GM12878 (cell line): ENCODE data around the gene PTAFR. TPM values are rescaled to one million over a fixed set of nuclear protein-coding genes. Genes with fewer than 3 reads are reported as not detected.

ENCODE experiments used
- ATAC-seq: fragments of 200-7000 bp; cut with Tn5 transposase; 3 replicates; pipeline ENCODE4 v1.9.1; 2020; ENCODE audit warnings: mild to moderate bottlenecking, moderate library complexity
- BruUV-seq: library from RNA; stranded (reverse); fragments of 400-500 nt; replicated peaks from 2 replicates; lab custom pipeline; 2021; lab: Mats Ljungman, UMichigan
- CTCF ChIA-PET: fragments of 300-600 bp; sonication (Branson Sonifier 250); formaldehyde crosslinking; extraction: SDS; loops from one replicate; lab custom pipeline; 2021; ENCODE audit warnings: inconsistent platforms; lab: Yijun Ruan, JAX
- POLR2A ChIA-PET: fragments of 350-600 bp; formaldehyde crosslinking; extraction: SDS; loops from one replicate; lab custom pipeline; 2021; ENCODE audit warnings: inconsistent platforms; lab: Charles Lee
- RAD21 ChIA-PET: fragments of 300-600 bp; sonication (Branson Sonifier 250); formaldehyde crosslinking; loops from one replicate; lab custom pipeline; 2023; ENCODE audit warnings: antibody characterized with exemption; ENCODE audit not compliant: unreplicated experiment; lab: Charles Lee
- SMC1A ChIA-PET: fragments of 300-600 bp; sonication (Branson Sonifier 250); formaldehyde crosslinking; loops from one replicate; lab custom pipeline; 2023; ENCODE audit not compliant: unreplicated experiment, uncharacterized antibody; lab: Charles Lee
- DNase-seq: peaks from one replicate; pipeline ENCODE4 v3.0.0-alpha.2; 2011; ENCODE audit warnings: low read depth, low spot score
- FAIRE-seq: peaks from 3 replicates; lab custom pipeline; 2011; peaks lifted over from hg19 to GRCh38; lab: Jason Lieb, UNC
- H2AFZ ChIP-seq: 2 replicates; pipeline ENCODE4 v1.6.0; 2011; ENCODE audit warnings: low read depth, low read length, control low read depth; ENCODE audit not compliant: control insufficient read depth
- H3K27ac ChIP-seq: 2 replicates; pipeline ENCODE4 v1.5.1; 2011; ENCODE audit warnings: control low read depth; ENCODE audit not compliant: control insufficient read depth, insufficient read depth
- H3K27me3 ChIP-seq, 2 experiments: replicated peaks in 1 of 2; 2 replicates each; pipeline versions ENCODE4 v1.6.0 to v1.6.1; 2011; ENCODE audit warnings: low read length in 1 of 2; ENCODE audit not compliant: control insufficient read depth in 2 of 2, insufficient read depth in 2 of 2
- H3K36me3 ChIP-seq, 2 experiments: 2 replicates each; pipeline ENCODE4 v1.5.1; 2011; ENCODE audit warnings: low read length in 1 of 2; ENCODE audit not compliant: control insufficient read depth in 2 of 2, insufficient read depth in 2 of 2
- H3K4me1 ChIP-seq: 2 replicates; pipeline ENCODE4 v1.6.1; 2011; ENCODE audit warnings: mild to moderate bottlenecking, low read length, moderate library complexity, mixed read lengths; ENCODE audit not compliant: control insufficient read depth, insufficient read depth
- H3K4me2 ChIP-seq: 2 replicates; pipeline ENCODE4 v1.6.0; 2011; ENCODE audit warnings: control low read depth; ENCODE audit not compliant: control insufficient read depth, insufficient read depth
- H3K4me3 ChIP-seq: fragments of 200-600 bp; sonication (generic); 2 replicates; pipeline ENCODE4 v1.5.1; 2016
- H3K79me2 ChIP-seq: 2 replicates; pipeline ENCODE4 v1.6.0; 2011; ENCODE audit warnings: low read length; ENCODE audit not compliant: control insufficient read depth, insufficient read depth
- H3K9ac ChIP-seq: 2 replicates; pipeline ENCODE4 v1.8.0; 2011; ENCODE audit warnings: low read length, control low read depth, mixed read lengths; ENCODE audit not compliant: control insufficient read depth, insufficient read depth
- H3K9me3 ChIP-seq: replicated peaks from 3 replicates; pipeline ENCODE4 v1.5.1; 2011; ENCODE audit warnings: mild to moderate bottlenecking, low read length; ENCODE audit not compliant: control insufficient read depth, insufficient read depth
- H4K20me1 ChIP-seq: 2 replicates; pipeline ENCODE4 v1.6.0; 2011; ENCODE audit not compliant: control insufficient read depth, insufficient read depth
- BCL11A ChIP-seq: IDR thresholded peaks from 2 replicates; pipeline ENCODE4 v1.6.1; 2011; ENCODE audit warnings: low read depth, low read length
- BHLHE40 ChIP-seq, 2 experiments: fragments of 450-650 bp in 1 of 2; IDR thresholded peaks; 2 replicates each; pipeline ENCODE4 v1.6.1; 2011 to 2017; ENCODE audit warnings: low read depth in 2 of 2, borderline replicate concordance in 1 of 2, improper control_type of control experiment in 1 of 2, low read length in 1 of 2, mild to moderate bottlenecking in 1 of 2
- CBX3 ChIP-seq: fragments of 200-600 bp; sonication (generic); IDR thresholded peaks from 2 replicates; pipeline ENCODE4 v1.6.1; 2016; ENCODE audit warnings: low read depth, borderline replicate concordance
- CEBPB ChIP-seq, 2 experiments: fragments of 150-350 bp in 1 of 2; IDR thresholded peaks; 2 replicates each; pipeline ENCODE4 v1.6.1; 2012 to 2014; ENCODE audit warnings: low read depth in 2 of 2, low read length in 2 of 2, borderline replicate concordance in 1 of 2, inconsistent platforms in 1 of 2
- CHD2 ChIP-seq: IDR thresholded peaks from 2 replicates; pipeline ENCODE4 v1.6.1; 2011; ENCODE audit warnings: low read depth, low read length, improper control_type of control experiment, borderline replicate concordance
- HCFC1 ChIP-seq: fragments of 150-350 bp; IDR thresholded peaks from 2 replicates; pipeline ENCODE4 v1.6.1; 2014; ENCODE audit warnings: low read length
- HDAC2 ChIP-seq: fragments of 200-600 bp; sonication (generic); IDR thresholded peaks from 2 replicates; pipeline ENCODE4 v1.6.1; 2017
- JUNB ChIP-seq: IDR thresholded peaks from 2 replicates; pipeline ENCODE4 v1.6.1; 2016; ENCODE audit warnings: antibody characterized with exemption, mild to moderate bottlenecking
- MEF2B ChIP-seq: fragments of 450-650 bp; IDR thresholded peaks from 2 replicates; pipeline ENCODE4 v1.6.1; 2018; ENCODE audit warnings: mild to moderate bottlenecking, moderate library complexity; ENCODE audit not compliant: partially characterized antibody, poor library complexity, severe bottlenecking
- MTA3 ChIP-seq: IDR thresholded peaks from 2 replicates; pipeline ENCODE4 v1.6.1; 2012; ENCODE audit warnings: low read length, inconsistent platforms, borderline replicate concordance
- MYC ChIP-seq: IDR thresholded peaks from 2 replicates; pipeline ENCODE4 v1.6.1; 2011; ENCODE audit warnings: mild to moderate bottlenecking, low read length, moderate library complexity, inconsistent platforms; ENCODE audit not compliant: insufficient read depth, insufficient replicate concordance, insufficient read length, severe bottlenecking
- NR2F1 ChIP-seq: fragments of 450-650 bp; conservative IDR thresholded peaks from 2 replicates; pipeline ENCODE4 v1.6.1; 2017; ENCODE audit warnings: mild to moderate bottlenecking
- PAX8 ChIP-seq: fragments of 450-650 bp; IDR thresholded peaks from 2 replicates; pipeline ENCODE4 v1.6.1; 2017; ENCODE audit warnings: mild to moderate bottlenecking, moderate library complexity
- POLR2AphosphoS5 ChIP-seq: IDR thresholded peaks from 2 replicates; pipeline ENCODE4 v1.6.1; 2011; ENCODE audit warnings: mild to moderate bottlenecking, low read length, inconsistent platforms
- RAD21 ChIP-seq: IDR thresholded peaks from 2 replicates; pipeline ENCODE4 v1.6.1; 2011; ENCODE audit warnings: mild to moderate bottlenecking, low read depth, low read length, moderate library complexity; ENCODE audit not compliant: insufficient read depth
- RB1 ChIP-seq: fragments of 450-650 bp; formaldehyde crosslinking; IDR thresholded peaks from 2 replicates; pipeline ENCODE4 v1.6.1; 2017; ENCODE audit warnings: mild to moderate bottlenecking, borderline replicate concordance
- SREBF2 ChIP-seq: IDR thresholded peaks from 2 replicates; pipeline ENCODE4 v1.6.1; 2012; ENCODE audit warnings: mild to moderate bottlenecking, low read length
- ZNF384 ChIP-seq: IDR thresholded peaks from 2 replicates; pipeline ENCODE4 v1.6.1; 2012; ENCODE audit warnings: low read depth, mild to moderate bottlenecking, low read length, improper control_type of control experiment, borderline replicate concordance
- WGBS: methylation state at CpG from one replicate; pipeline ENCODE4 v1.1.6; 2016; ENCODE audit warnings: low lambda C conversion rate; ENCODE audit not compliant: insufficient replicate concordance, insufficient coverage; ENCODE audit errors: missing lambda C conversion rate; 5-methylcytosine and 5-hydroxymethylcytosine counted together
- in situ Hi-C: fragments of 300-500 bp; cut with MboI; formaldehyde crosslinking; loops from 9 replicates; pipeline ENCODE4 v1.14.3; 2018; ENCODE audit warnings: mixed read lengths
- intact Hi-C: fragments of 100-400 bp; cut with micrococcal nuclease; formaldehyde crosslinking; loops from one replicate; pipeline ENCODE4 v1.14.2; 2022; ENCODE audit not compliant: unreplicated experiment
- polyA plus RNA-seq, 11 experiments: library from polyadenylated mRNA; depleted of rRNA in 4 of 11; unstranded in 6 of 11; stranded (reverse) in 5 of 11; fragments of >200 nt; fragmentation: Nextera tagmentation in 4 of 11; fragmentation: Illumina TruSeq in 1 of 11; extraction: Ambion mirVana in 4 of 11; extraction: Trizol in 1 of 11; gene quantifications; 1 replicate in 1 of 11; 2 replicates in 10 of 11; pipeline versions ENCODE4 v1.2.1 to v1.2.3, GENCODE V29; 2011 to 2016; ENCODE audit warnings: inconsistent platforms in 2 of 11, missing spikeins in 2 of 11, low read depth in 1 of 11
- total RNA-seq, 4 experiments: library from RNA; depleted of rRNA in 3 of 4; stranded (reverse); fragments of >200 nt in 3 of 4; fragmentation: Illumina TruSeq in 1 of 4; extraction: Trizol in 1 of 4; gene quantifications; 2 replicates each; pipeline versions ENCODE4 v1.2.1 to v1.2.3, GENCODE V29; 2013 to 2021
- TF ChIP-seq, protein P1 (sequence below): fragments of 450-650 bp; formaldehyde crosslinking; IDR thresholded peaks from 2 replicates; pipeline ENCODE4 v1.4.0; 2022; ENCODE audit warnings: mild to moderate bottlenecking, moderate library complexity
- TF ChIP-seq, protein P2 (sequence below): fragments of 450-650 bp; IDR thresholded peaks from 2 replicates; pipeline ENCODE4 v1.6.1; 2017; ENCODE audit warnings: low read depth, mild to moderate bottlenecking, moderate library complexity

PTAFR gene
- total and polyA plus RNA-seq, 10 of the 15 experiments (the other 5 are each of a cell fraction or from before 2014, with no cell fraction given) = 17.5 to 251 (median 27.7) TPM

DNA sequence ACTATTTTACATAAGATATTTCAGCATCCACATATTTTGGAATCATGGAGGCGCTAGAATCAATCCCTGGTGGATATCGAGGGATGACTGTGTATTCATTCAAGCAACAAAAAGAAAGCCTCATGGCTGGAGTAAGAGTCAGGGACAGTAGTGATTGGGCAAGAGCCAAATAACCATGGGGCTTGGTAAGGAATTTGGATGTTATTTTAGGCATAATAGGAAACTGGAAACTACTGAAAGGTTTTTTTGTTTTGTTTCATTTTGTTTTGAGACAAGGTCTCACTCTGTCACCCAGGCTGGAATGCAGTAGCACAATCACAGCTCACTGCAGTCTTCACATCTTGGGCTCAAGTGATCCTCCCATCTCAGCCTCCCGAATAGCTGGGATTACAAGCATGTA, 54.3 kb downstream of the PTAFR start (continued):
- TF ChIP-seq HCFC1 (no peak), RAD21 (no peak), ZNF384 (no peak), CEBPB (IDR thresholded peaks at IDR 0.05; ENCODE audit: borderline replicate concordance in 1 of 2, low read depth in 2 of 2, low read length in 2 of 2) (no peak), MEF2B (no peak)
- TF ChIP-seq, protein P1, sequence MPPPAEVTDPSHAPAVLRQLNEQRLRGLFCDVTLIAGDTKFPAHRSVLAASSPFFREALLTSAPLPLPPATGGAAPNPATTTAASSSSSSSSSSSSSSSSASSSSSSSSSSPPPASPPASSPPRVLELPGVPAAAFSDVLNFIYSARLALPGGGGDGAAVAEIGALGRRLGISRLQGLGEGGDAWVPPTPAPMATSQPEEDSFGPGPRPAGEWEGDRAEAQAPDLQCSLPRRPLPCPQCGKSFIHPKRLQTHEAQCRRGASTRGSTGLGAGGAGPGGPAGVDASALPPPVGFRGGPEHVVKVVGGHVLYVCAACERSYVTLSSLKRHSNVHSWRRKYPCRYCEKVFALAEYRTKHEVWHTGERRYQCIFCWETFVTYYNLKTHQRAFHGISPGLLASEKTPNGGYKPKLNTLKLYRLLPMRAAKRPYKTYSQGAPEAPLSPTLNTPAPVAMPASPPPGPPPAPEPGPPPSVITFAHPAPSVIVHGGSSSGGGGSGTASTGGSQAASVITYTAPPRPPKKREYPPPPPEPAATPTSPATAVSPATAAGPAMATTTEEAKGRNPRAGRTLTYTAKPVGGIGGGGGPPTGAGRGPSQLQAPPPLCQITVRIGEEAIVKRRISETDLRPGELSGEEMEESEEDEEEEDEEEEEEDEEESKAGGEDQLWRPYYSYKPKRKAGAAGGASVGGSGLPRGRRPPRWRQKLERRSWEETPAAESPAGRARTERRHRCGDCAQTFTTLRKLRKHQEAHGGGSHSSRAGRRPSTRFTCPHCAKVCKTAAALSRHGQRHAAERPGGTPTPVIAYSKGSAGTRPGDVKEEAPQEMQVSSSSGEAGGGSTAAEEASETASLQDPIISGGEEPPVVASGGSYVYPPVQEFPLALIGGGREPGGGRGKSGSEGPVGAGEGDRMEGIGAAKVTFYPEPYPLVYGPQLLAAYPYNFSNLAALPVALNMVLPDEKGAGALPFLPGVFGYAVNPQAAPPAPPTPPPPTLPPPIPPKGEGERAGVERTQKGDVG (CRISPR knock-in tag) = no peak

DNA sequence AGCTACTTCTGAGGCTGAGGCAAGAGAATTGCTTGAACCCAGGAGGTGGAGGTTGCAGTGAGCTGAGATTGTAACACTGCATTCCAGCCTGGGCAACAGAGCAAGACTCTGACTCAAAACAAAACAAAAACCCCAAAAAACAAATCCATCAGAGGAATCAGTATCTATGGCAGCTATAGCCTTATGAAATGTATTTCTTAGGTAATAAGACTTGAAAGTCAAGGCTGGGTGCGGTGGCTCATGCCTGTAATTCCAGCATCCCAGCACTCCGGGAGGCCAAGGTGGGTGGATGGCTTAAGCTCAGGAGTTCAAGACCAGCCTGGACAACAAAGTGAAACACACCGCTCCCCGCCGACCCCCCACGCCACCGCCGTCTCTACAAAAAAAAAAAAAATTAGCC, 56.9 kb downstream of the PTAFR start:
- Histone ChIP-seq H3K4me2 (no peak overlapping the region), H3K9me3 (no peaks in the 10 kb centered on the region), H4K20me1 (no peaks in the 10 kb centered on the region), H3K9ac (no peak overlapping the region), H3K27ac (no peak overlapping the region), H3K4me3 (no peak overlapping the region), H3K27me3 (no peaks in the 10 kb centered on the region), H3K79me2 (no peaks in the 10 kb centered on the region), H3K36me3 (no peaks in the 10 kb centered on the region), H3K4me1 (peaks cover 24% of the 10 kb centered on the region), H2AFZ (no peak overlapping the region)
- CTCF ChIA-PET = interaction anchor here (0.7 to 2.1 kb wide), 6 partner anchors 11 to 50 kb away, joined by 3 to 7 read pairs (median 4); partner anchors contain the start of gene EYA3
- RAD21 ChIA-PET = interaction anchor here (0.8 to 11.7 kb wide), 5 partner anchors 10 to 54 kb away, joined by 3 to 113 read pairs (median 4); partner anchors contain the start of gene EYA3
- FAIRE-seq (no peak), DNase-seq (no peak), ATAC-seq (peak; percentile 18)
- POLR2A ChIA-PET = interaction anchor here (0.6 to 1.9 kb wide), 7 partner anchors 10 to 1566 kb away, joined by 3 to 12 read pairs (median 4); no protein-coding TSS in a partner anchor
- intact Hi-C loops = no loop called here
- 86% methylated on average over 8 of the region's 8 CpGs for WGBS
- in situ Hi-C loops = no loop called here
- no TSS peak for BruUV-seq
- SMC1A ChIA-PET = interaction anchor here (1.6 to 2.0 kb wide), 2 partner anchors 15 to 28 kb away, joined by 6 to 9 read pairs; no protein-coding TSS in a partner anchor
- TF ChIP-seq JUNB (peak; percentile 47), PAX8 (no peak), MYC (no peak), NR2F1 (no peak), BCL11A (no peak), BHLHE40 (IDR thresholded peaks at IDR 0.05; ENCODE audit: borderline replicate concordance in 1 of 2, low read depth in 2 of 2, low read length in 1 of 2) (no peak), MTA3 (no peak), CHD2 (no peak), CBX3 (no peak), HDAC2 (no peak), SREBF2 (no peak), RB1 (no peak), POLR2AphosphoS5 (no peak)
- TF ChIP-seq, protein P2, sequence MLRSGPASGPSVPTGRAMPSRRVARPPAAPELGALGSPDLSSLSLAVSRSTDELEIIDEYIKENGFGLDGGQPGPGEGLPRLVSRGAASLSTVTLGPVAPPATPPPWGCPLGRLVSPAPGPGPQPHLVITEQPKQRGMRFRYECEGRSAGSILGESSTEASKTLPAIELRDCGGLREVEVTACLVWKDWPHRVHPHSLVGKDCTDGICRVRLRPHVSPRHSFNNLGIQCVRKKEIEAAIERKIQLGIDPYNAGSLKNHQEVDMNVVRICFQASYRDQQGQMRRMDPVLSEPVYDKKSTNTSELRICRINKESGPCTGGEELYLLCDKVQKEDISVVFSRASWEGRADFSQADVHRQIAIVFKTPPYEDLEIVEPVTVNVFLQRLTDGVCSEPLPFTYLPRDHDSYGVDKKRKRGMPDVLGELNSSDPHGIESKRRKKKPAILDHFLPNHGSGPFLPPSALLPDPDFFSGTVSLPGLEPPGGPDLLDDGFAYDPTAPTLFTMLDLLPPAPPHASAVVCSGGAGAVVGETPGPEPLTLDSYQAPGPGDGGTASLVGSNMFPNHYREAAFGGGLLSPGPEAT = no peak
